ENCODE data around the gene PLXNA4. TPM values are rescaled to one million over a fixed set of nuclear protein-coding genes. Genes with fewer than 3 reads are reported as not detected.

Gene PLXNA4
- total and polyA plus RNA-seq, 2 experiments from 2014 or later, result 0.08 to 0.80 TPM

DNA sequence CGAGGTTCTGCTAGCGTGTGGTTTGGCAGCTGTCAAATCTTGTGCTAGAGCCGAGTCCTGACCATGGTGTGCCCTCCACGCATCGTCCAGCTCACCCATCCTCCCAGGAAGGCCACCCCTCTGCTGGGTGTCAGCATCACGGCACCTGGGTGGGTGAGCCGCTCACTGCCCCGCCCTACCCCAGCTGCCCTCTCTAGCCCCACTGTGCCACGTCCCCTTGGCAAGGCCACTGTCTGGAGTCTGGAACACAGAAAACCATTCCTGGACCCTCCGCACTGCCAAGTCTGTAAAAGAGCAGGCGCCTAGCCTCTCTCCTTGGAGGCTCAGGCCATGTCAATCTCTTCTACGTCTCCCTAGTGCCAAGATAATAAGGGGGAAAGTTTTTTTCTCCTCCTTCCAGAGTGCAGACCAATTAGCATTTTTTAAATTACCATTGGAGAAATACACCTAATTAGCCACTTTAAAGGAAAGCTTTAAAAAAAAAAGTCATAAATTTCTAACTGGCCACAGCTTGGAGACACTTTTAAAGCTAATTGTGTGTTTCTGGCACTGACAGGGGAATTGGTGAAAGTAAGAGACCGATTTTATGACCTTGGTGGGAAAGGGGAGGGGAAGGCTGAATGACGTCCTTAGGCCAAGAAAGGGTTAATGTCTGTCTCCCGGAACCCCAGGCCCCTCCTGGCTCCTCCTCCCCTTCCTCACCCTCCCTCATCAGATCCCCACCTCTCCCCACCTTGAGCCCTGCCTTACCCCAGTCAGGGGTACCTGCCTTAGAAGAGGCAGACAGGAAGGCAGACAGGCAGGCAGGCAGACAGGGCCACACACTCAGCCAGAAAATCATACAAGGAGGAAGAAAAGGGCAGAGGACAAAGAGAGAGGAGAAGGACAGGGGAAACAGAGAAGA, 151.2 kb downstream of the PLXNA4 start:
- Histone ChIP-seq H3K4me1 (ENCODE audit: insufficient read depth) (peaks cover 12% of the 10 kb centered on the region), H2AFZ (peak overlapping the region; percentile 93)
- TF ChIP-seq, protein P1, sequence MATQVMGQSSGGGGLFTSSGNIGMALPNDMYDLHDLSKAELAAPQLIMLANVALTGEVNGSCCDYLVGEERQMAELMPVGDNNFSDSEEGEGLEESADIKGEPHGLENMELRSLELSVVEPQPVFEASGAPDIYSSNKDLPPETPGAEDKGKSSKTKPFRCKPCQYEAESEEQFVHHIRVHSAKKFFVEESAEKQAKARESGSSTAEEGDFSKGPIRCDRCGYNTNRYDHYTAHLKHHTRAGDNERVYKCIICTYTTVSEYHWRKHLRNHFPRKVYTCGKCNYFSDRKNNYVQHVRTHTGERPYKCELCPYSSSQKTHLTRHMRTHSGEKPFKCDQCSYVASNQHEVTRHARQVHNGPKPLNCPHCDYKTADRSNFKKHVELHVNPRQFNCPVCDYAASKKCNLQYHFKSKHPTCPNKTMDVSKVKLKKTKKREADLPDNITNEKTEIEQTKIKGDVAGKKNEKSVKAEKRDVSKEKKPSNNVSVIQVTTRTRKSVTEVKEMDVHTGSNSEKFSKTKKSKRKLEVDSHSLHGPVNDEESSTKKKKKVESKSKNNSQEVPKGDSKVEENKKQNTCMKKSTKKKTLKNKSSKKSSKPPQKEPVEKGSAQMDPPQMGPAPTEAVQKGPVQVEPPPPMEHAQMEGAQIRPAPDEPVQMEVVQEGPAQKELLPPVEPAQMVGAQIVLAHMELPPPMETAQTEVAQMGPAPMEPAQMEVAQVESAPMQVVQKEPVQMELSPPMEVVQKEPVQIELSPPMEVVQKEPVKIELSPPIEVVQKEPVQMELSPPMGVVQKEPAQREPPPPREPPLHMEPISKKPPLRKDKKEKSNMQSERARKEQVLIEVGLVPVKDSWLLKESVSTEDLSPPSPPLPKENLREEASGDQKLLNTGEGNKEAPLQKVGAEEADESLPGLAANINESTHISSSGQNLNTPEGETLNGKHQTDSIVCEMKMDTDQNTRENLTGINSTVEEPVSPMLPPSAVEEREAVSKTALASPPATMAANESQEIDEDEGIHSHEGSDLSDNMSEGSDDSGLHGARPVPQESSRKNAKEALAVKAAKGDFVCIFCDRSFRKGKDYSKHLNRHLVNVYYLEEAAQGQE (IDR thresholded peaks at IDR 0.05; ENCODE audit: unreplicated experiment), result no peak
- TF ChIP-seq CREB1 (CRISPR knock-in tag; IDR thresholded peaks at IDR 0.05; ENCODE audit: low read depth) (peak; percentile 61; the same call in 1 of the 2 replicates), STAT1 (IDR thresholded peaks at IDR 0.05; ENCODE audit: unreplicated experiment) (no peak)

DNA sequence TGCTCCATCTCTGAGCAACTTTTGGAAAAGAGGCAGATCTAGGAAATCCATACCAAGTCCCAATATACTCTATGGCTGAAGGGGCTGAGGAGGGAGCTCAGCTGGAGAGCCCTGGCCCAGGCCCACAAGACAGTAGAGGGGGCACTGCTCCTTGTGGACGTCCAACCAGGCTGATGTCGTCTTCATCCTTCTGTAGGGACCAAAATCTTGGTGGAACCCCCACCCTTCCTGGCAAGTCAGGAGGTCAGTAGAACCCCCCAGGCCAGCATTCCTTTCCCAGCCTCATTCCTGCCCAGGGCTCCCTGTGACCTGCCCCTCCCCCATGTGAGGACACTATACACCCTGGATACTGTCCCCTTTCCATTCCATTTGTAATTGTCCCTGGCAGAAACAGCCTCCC, 152.0 kb downstream of the PLXNA4 start:
- Mint-ChIP-seq H3K4me3 (no peak overlapping the region), H3K9me3 (peaks cover 5% of the 10 kb centered on the region; the same call in 2 of the 3 replicates), H3K36me3 (ENCODE audit: low read depth) (peaks cover 4% of the 10 kb centered on the region; the same call in 1 of the 3 replicates), H3K27me3 (ENCODE audit: insufficient read depth, low read depth, poor library complexity) (peaks cover 6% of the 10 kb centered on the region), H3K27ac (no peak overlapping the region), H3K4me1 (peaks cover 23% of the 10 kb centered on the region)
- H3K4me3 ChIP-seq, result no peak overlapping the region
- H3F3A ChIP-seq (replicated peaks; ENCODE audit: low read depth), result no peaks in the 10 kb centered on the region
- H3K9me2 ChIP-seq (ENCODE audit: insufficient read depth), result no peaks in the 10 kb centered on the region
- no peaks in the 10 kb centered on the region for H3K36me3 ChIP-seq (ENCODE audit: insufficient read depth)
- no peak overlapping the region for H3K27ac ChIP-seq (ENCODE audit: low read depth)
- ATAC-seq (no peak), DNase-seq (ENCODE audit: low spot score) (no peak)
- H3K79me2 ChIP-seq (replicated peaks; ENCODE audit: insufficient read depth), result no peaks in the 10 kb centered on the region
- H4K20me1 ChIP-seq (replicated peaks; ENCODE audit: insufficient read depth), result no peaks in the 10 kb centered on the region
- peaks cover 12% of the 10 kb centered on the region for H3K4me1 ChIP-seq (ENCODE audit: insufficient read depth)
- no peak overlapping the region for H2AFZ ChIP-seq
- H3K4me2 ChIP-seq, result no peak overlapping the region
- TF ChIP-seq EZH2 (IDR thresholded peaks at IDR 0.05; ENCODE audit: low read depth, unreplicated experiment), result no peak
- TF ChIP-seq, protein P2, sequence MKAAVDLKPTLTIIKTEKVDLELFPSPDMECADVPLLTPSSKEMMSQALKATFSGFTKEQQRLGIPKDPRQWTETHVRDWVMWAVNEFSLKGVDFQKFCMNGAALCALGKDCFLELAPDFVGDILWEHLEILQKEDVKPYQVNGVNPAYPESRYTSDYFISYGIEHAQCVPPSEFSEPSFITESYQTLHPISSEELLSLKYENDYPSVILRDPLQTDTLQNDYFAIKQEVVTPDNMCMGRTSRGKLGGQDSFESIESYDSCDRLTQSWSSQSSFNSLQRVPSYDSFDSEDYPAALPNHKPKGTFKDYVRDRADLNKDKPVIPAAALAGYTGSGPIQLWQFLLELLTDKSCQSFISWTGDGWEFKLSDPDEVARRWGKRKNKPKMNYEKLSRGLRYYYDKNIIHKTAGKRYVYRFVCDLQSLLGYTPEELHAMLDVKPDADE (IDR thresholded peaks at IDR 0.05), result no peak
- TF ChIP-seq ZNF331 (CRISPR knock-in tag; IDR thresholded peaks at IDR 0.05; ENCODE audit: low read depth), result no peak
- TF ChIP-seq CREB1 (CRISPR knock-in tag; IDR thresholded peaks at IDR 0.05; ENCODE audit: low read depth), result no peak
- no peak for TF ChIP-seq JUNB (IDR thresholded peaks at IDR 0.05; ENCODE audit: unreplicated experiment)
- TF ChIP-seq, protein P3, sequence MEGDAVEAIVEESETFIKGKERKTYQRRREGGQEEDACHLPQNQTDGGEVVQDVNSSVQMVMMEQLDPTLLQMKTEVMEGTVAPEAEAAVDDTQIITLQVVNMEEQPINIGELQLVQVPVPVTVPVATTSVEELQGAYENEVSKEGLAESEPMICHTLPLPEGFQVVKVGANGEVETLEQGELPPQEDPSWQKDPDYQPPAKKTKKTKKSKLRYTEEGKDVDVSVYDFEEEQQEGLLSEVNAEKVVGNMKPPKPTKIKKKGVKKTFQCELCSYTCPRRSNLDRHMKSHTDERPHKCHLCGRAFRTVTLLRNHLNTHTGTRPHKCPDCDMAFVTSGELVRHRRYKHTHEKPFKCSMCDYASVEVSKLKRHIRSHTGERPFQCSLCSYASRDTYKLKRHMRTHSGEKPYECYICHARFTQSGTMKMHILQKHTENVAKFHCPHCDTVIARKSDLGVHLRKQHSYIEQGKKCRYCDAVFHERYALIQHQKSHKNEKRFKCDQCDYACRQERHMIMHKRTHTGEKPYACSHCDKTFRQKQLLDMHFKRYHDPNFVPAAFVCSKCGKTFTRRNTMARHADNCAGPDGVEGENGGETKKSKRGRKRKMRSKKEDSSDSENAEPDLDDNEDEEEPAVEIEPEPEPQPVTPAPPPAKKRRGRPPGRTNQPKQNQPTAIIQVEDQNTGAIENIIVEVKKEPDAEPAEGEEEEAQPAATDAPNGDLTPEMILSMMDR (conservative IDR thresholded peaks at IDR 0.05; ENCODE audit: low read depth in 2 of 2), result peak in 1 of 2 experiments; percentile 12; a peak in 1 of 4 replicates
- H3K27me3 ChIP-seq (ENCODE audit: insufficient read depth), result no peaks in the 10 kb centered on the region

More for the DNA sequence above, 151.2 kb downstream of the PLXNA4 start:
- Histone ChIP-seq H3K4me2 (peak overlapping the region; percentile 55; the same call in 1 of the 2 replicates), H3F3A (replicated peaks; ENCODE audit: low read depth) (no peaks in the 10 kb centered on the region), H3K36me3 (ENCODE audit: insufficient read depth) (no peaks in the 10 kb centered on the region), H3K4me3 (no peak overlapping the region), H3K79me2 (replicated peaks; ENCODE audit: insufficient read depth) (no peaks in the 10 kb centered on the region), H3K27me3 (ENCODE audit: insufficient read depth) (no peaks in the 10 kb centered on the region), H4K20me1 (replicated peaks; ENCODE audit: insufficient read depth) (no peaks in the 10 kb centered on the region), H3K27ac (ENCODE audit: low read depth) (no peak overlapping the region), H3K9me2 (ENCODE audit: insufficient read depth) (no peaks in the 10 kb centered on the region)
- no peak overlapping the region; the same call in 1 of the 2 replicates for H3K27ac Mint-ChIP-seq
- ATAC-seq (peak; percentile 97), DNase-seq (ENCODE audit: low spot score) (peak; percentile 67)
- peaks cover 6% of the 10 kb centered on the region for H3K27me3 Mint-ChIP-seq (ENCODE audit: insufficient read depth, low read depth, poor library complexity)
- peaks cover 23% of the 10 kb centered on the region for H3K4me1 Mint-ChIP-seq
- peaks cover 5% of the 10 kb centered on the region; the same call in 2 of the 3 replicates for H3K9me3 Mint-ChIP-seq
- no peak overlapping the region for H3K4me3 Mint-ChIP-seq
- peaks cover 4% of the 10 kb centered on the region; the same call in 1 of the 3 replicates for H3K36me3 Mint-ChIP-seq (ENCODE audit: low read depth)

Measured in GM23338 (cell line).